ENCODE results near the gene KRI1.
A peak's percentile ranks its signal among the peaks of the same experiment; 100 is the strongest.

The KRI1 gene

DNA sequence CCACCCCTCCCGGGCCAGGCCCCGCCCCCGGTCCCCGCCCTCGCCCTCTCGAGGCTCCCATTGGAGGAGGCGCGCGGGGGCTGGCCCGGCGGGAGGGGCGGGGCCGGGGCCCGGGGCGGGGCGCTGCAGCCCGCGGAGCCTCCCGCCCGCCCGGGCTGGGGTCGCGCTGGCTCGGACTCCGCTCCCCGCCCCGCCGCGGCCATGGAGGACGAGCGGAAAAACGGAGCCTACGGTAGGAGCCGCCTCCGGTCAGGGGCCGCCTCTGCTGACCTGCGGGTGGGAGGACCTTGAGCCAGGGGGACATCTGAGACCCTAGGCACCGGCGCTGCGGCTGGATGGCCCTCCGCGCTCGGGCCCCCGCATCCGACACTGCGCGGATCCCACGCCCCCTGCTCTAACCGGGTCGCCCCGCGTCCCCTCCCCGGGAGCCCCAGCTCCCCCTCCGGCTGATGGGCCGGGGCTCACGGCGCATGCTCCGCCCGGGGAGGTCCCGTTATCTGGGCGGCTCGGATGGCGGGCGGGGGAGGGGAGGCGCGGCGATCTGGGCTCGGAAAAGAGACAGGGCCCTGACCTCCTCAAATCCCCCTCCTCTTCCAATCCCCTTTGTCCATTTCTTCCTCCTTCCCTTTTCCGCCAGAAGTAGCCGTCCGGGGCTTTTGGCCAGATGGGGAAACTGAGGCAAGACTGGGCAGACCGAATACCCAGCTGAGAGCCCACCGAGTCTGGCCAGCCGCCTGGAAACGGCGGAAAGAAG is 36.7 kb upstream of the KRI1 start:
- peak overlapping the region; percentile 55 for H3K4me3 ChIP-seq (ENCODE audit: low read length)
- TF ChIP-seq CTCF (IDR thresholded peaks at IDR 0.05; ENCODE audit: insufficient read depth, low read depth, low read length, missing control alignments), result no peak

GRCh38 chr19:10601999-10602329 is 36.2 kb upstream of the KRI1 start:
- H3K4me3 ChIP-seq (ENCODE audit: low read length), result no peak overlapping the region
- DNase-seq (ENCODE audit: low read depth), result no peak
- no peak for TF ChIP-seq CTCF (IDR thresholded peaks at IDR 0.05; ENCODE audit: insufficient read depth, low read depth, low read length, missing control alignments)

More for the DNA sequence above, 36.7 kb upstream of the KRI1 start:
- DNase-seq (ENCODE audit: low read depth), result peak; percentile 77

- H3K4me3 ChIP-seq (ENCODE audit: low read length), result no peak overlapping the region
- no peak for DNase-seq (ENCODE audit: low read depth)
- TF ChIP-seq CTCF (IDR thresholded peaks at IDR 0.05; ENCODE audit: insufficient read depth, low read depth, low read length, missing control alignments), result no peak
Observed at GRCh38 chr19:10600149-10600548, 34.3 kb upstream of the KRI1 start.

- no peak for TF ChIP-seq CTCF (IDR thresholded peaks at IDR 0.05; ENCODE audit: insufficient read depth, low read depth, low read length, missing control alignments)
- H3K4me3 ChIP-seq (ENCODE audit: low read length), result no peak overlapping the region
- DNase-seq (ENCODE audit: low read depth), result no peak
Observed at GRCh38 chr19:10593820-10594637, 28.2 kb upstream of the KRI1 start.

GRCh38 chr19:10593148-10593547 is 27.3 kb upstream of the KRI1 start:
- H3K4me3 ChIP-seq (ENCODE audit: low read length), result no peak overlapping the region
- TF ChIP-seq CTCF (IDR thresholded peaks at IDR 0.05; ENCODE audit: insufficient read depth, low read depth, low read length, missing control alignments), result no peak
- no peak for DNase-seq (ENCODE audit: low read depth)

GRCh38 chr19:10587839-10588150 is 22.0 kb upstream of the KRI1 start:
- TF ChIP-seq CTCF (IDR thresholded peaks at IDR 0.05; ENCODE audit: insufficient read depth, low read depth, low read length, missing control alignments), result no peak
- no peak overlapping the region for H3K4me3 ChIP-seq (ENCODE audit: low read length)
- no peak for DNase-seq (ENCODE audit: low read depth)

All from epithelial cell of esophagus (primary cell).